GM23338 (cell line): ENCODE data around the gene RAB3GAP2. TPM values are rescaled to one million over a fixed set of nuclear protein-coding genes. Genes with fewer than 3 reads are reported as not detected.

Experiments
- ATAC-seq: fragments of 200-7000 bp; cut with Tn5 transposase; 3 replicates; pipeline ENCODE4 v1.9.1; 2020
- DNase-seq: peaks from one replicate; pipeline ENCODE4 v3.0.0-alpha.2; 2015; ENCODE audit warnings: low spot score
- H2AFZ ChIP-seq: fragments of 200-600 bp; sonication (generic); 2 replicates; pipeline ENCODE4 v1.8.0; 2016; ENCODE audit warnings: antibody characterized with exemption, mild to moderate bottlenecking, moderate library complexity
- H3F3A ChIP-seq: fragments of 200-600 bp; sonication (generic); replicated peaks from 2 replicates; pipeline ENCODE4 v1.8.0; 2017; ENCODE audit warnings: antibody characterized with exemption, mixed run types, low read depth
- H3K27ac ChIP-seq: fragments of 200-600 bp; sonication (generic); 2 replicates; pipeline ENCODE4 v1.6.1; 2016; ENCODE audit warnings: low read depth
- H3K27me3 ChIP-seq: fragments of 200-600 bp; sonication (generic); 2 replicates; pipeline ENCODE4 v1.8.0; 2016; ENCODE audit warnings: mild to moderate bottlenecking, mixed run types, moderate library complexity; ENCODE audit not compliant: insufficient read depth
- H3K36me3 ChIP-seq: fragments of 200-600 bp; sonication (generic); 2 replicates; pipeline ENCODE4 v1.8.0; 2016; ENCODE audit warnings: mild to moderate bottlenecking; ENCODE audit not compliant: insufficient read depth
- H3K4me1 ChIP-seq: fragments of 200-600 bp; sonication (generic); 2 replicates; pipeline ENCODE4 v1.8.0; 2016; ENCODE audit warnings: mild to moderate bottlenecking, moderate library complexity; ENCODE audit not compliant: insufficient read depth
- H3K4me2 ChIP-seq: fragments of 200-600 bp; sonication (generic); 2 replicates; pipeline ENCODE4 v1.7.1; 2017; ENCODE audit warnings: mixed run types
- H3K4me3 ChIP-seq: fragments of 200-600 bp; sonication (generic); 2 replicates; pipeline ENCODE4 v1.6.1; 2016; ENCODE audit warnings: mixed run types
- H3K79me2 ChIP-seq: fragments of 200-600 bp; sonication (generic); replicated peaks from 2 replicates; pipeline ENCODE4 v1.8.0; 2017; ENCODE audit warnings: mild to moderate bottlenecking; ENCODE audit not compliant: insufficient read depth
- H3K9me2 ChIP-seq: fragments of 200-600 bp; sonication (generic); 2 replicates; pipeline ENCODE4 v1.8.0; 2017; ENCODE audit not compliant: insufficient read depth
- H4K20me1 ChIP-seq: fragments of 200-600 bp; sonication (generic); replicated peaks from 2 replicates; pipeline ENCODE4 v1.8.0; 2017; ENCODE audit warnings: mild to moderate bottlenecking; ENCODE audit not compliant: insufficient read depth
- H3K27ac Mint-ChIP-seq: 2 replicates; pipeline ENCODE4 v1.8.0; 2020; ENCODE audit warnings: inconsistent platforms, mild to moderate bottlenecking, moderate library complexity, mixed read lengths
- H3K27me3 Mint-ChIP-seq: 3 replicates; pipeline ENCODE4 v1.8.0; 2022; ENCODE audit warnings: low read depth, mild to moderate bottlenecking, moderate library complexity, mixed read lengths, inconsistent platforms; ENCODE audit not compliant: insufficient read depth, poor library complexity
- H3K36me3 Mint-ChIP-seq: 3 replicates; pipeline ENCODE4 v1.8.0; 2021; ENCODE audit warnings: low read depth, mild to moderate bottlenecking, inconsistent platforms, moderate library complexity, mixed read lengths
- H3K4me1 Mint-ChIP-seq: 3 replicates; pipeline ENCODE4 v1.8.0; 2020; ENCODE audit warnings: mild to moderate bottlenecking, inconsistent platforms, mixed read lengths
- H3K4me3 Mint-ChIP-seq: 3 replicates; pipeline ENCODE4 v1.8.0; 2021; ENCODE audit warnings: moderate library complexity, mild to moderate bottlenecking, inconsistent platforms, mixed read lengths
- H3K9me3 Mint-ChIP-seq: 3 replicates; pipeline ENCODE4 v1.8.0; 2020; ENCODE audit warnings: moderate library complexity, mild to moderate bottlenecking, inconsistent platforms, mixed read lengths
- CREB1 ChIP-seq: fragments of 250-450 bp; sonication (Bioruptor Pico); IDR thresholded peaks from 2 replicates; pipeline ENCODE4 v1.5.0; 2020; ENCODE audit warnings: low read depth, mild to moderate bottlenecking, moderate library complexity
- ETS1 ChIP-seq: IDR thresholded peaks from 2 replicates; pipeline ENCODE4 v1.6.1; 2016; ENCODE audit warnings: antibody characterized with exemption
- EZH2 ChIP-seq: fragments of 200-600 bp; sonication (generic); IDR thresholded peaks from one replicate; pipeline ENCODE4 v1.8.0; 2017; ENCODE audit warnings: antibody characterized with exemption, mild to moderate bottlenecking, low read depth; ENCODE audit not compliant: unreplicated experiment
- EZH2phosphoT487 ChIP-seq: fragments of 200-600 bp; sonication (generic); IDR thresholded peaks from one replicate; pipeline ENCODE4 v1.8.1; 2018; ENCODE audit warnings: antibody characterized with exemption; ENCODE audit not compliant: unreplicated experiment
- JUNB ChIP-seq: IDR thresholded peaks from one replicate; pipeline ENCODE4 v1.6.1; 2016; ENCODE audit warnings: antibody characterized with exemption; ENCODE audit not compliant: unreplicated experiment
- NANOG ChIP-seq: IDR thresholded peaks from 2 replicates; pipeline ENCODE4 v1.6.1; 2016; ENCODE audit warnings: antibody characterized with exemption, borderline replicate concordance
- POLR2AphosphoS5 ChIP-seq: IDR thresholded peaks from 2 replicates; pipeline ENCODE4 v1.6.1; 2016; ENCODE audit warnings: antibody characterized with exemption, low read depth
- STAT1 ChIP-seq: IDR thresholded peaks from one replicate; pipeline ENCODE4 v1.6.1; 2016; ENCODE audit warnings: antibody characterized with exemption; ENCODE audit not compliant: unreplicated experiment
- ZNF114 ChIP-seq: fragments of 250-450 bp; sonication (Bioruptor Pico); IDR thresholded peaks from 2 replicates; pipeline ENCODE4 v1.5.0; 2020; ENCODE audit warnings: mild to moderate bottlenecking, moderate library complexity
- ZNF331 ChIP-seq: fragments of 250-450 bp; sonication (Bioruptor Pico); IDR thresholded peaks from 2 replicates; pipeline ENCODE4 v1.5.0; 2020; ENCODE audit warnings: low read depth, mild to moderate bottlenecking, moderate library complexity
- polyA plus RNA-seq: library from polyadenylated mRNA; unstranded; fragments of >200 nt; fragmentation: Nextera tagmentation; extraction: Ambion mirVana; gene quantifications from 2 replicates; pipeline ENCODE4 v1.2.1, GENCODE V29; 2016
- total RNA-seq: library from RNA; depleted of rRNA; stranded (reverse); fragments of >200 nt; shearing (Covaris generic); gene quantifications from 2 replicates; pipeline ENCODE4 v1.2.3, GENCODE V29; 2014
- TF ChIP-seq, protein P1 (sequence below): IDR thresholded peaks from one replicate; pipeline ENCODE4 v1.6.1; 2018; ENCODE audit warnings: antibody characterized with exemption; ENCODE audit not compliant: unreplicated experiment
- TF ChIP-seq, protein P2 (sequence below), 2 experiments: fragments of 200-600 bp in 1 of 2; sonication (generic) in 1 of 2; conservative IDR thresholded peaks; 2 replicates each; pipeline versions ENCODE4 v1.5.1 to v1.6.1; 2016 to 2017; ENCODE audit warnings: antibody characterized with exemption in 2 of 2, low read depth in 2 of 2, mild to moderate bottlenecking in 2 of 2, moderate library complexity in 1 of 2

Gene RAB3GAP2
- total and polyA plus RNA-seq, 2 experiments from 2014 or later = 19.4 to 44.6 TPM

GRCh38 chr1:220316305-220316704, 44.1 kb upstream of the RAB3GAP2 start (continued):
- TF ChIP-seq EZH2 (no peak), ETS1 (no peak), CREB1 (CRISPR knock-in tag) (no peak), POLR2AphosphoS5 (no peak), ZNF331 (CRISPR knock-in tag) (no peak), STAT1 (no peak), NANOG (no peak), ZNF114 (no peak), JUNB (no peak)
- TF ChIP-seq, protein P1, sequence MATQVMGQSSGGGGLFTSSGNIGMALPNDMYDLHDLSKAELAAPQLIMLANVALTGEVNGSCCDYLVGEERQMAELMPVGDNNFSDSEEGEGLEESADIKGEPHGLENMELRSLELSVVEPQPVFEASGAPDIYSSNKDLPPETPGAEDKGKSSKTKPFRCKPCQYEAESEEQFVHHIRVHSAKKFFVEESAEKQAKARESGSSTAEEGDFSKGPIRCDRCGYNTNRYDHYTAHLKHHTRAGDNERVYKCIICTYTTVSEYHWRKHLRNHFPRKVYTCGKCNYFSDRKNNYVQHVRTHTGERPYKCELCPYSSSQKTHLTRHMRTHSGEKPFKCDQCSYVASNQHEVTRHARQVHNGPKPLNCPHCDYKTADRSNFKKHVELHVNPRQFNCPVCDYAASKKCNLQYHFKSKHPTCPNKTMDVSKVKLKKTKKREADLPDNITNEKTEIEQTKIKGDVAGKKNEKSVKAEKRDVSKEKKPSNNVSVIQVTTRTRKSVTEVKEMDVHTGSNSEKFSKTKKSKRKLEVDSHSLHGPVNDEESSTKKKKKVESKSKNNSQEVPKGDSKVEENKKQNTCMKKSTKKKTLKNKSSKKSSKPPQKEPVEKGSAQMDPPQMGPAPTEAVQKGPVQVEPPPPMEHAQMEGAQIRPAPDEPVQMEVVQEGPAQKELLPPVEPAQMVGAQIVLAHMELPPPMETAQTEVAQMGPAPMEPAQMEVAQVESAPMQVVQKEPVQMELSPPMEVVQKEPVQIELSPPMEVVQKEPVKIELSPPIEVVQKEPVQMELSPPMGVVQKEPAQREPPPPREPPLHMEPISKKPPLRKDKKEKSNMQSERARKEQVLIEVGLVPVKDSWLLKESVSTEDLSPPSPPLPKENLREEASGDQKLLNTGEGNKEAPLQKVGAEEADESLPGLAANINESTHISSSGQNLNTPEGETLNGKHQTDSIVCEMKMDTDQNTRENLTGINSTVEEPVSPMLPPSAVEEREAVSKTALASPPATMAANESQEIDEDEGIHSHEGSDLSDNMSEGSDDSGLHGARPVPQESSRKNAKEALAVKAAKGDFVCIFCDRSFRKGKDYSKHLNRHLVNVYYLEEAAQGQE = no peak

GRCh38 chr1:220315070-220315839, 43.0 kb upstream of the RAB3GAP2 start:
- no peak for TF ChIP-seq ETS1
- no peak for TF ChIP-seq EZH2phosphoT487
- TF ChIP-seq, protein P2, sequence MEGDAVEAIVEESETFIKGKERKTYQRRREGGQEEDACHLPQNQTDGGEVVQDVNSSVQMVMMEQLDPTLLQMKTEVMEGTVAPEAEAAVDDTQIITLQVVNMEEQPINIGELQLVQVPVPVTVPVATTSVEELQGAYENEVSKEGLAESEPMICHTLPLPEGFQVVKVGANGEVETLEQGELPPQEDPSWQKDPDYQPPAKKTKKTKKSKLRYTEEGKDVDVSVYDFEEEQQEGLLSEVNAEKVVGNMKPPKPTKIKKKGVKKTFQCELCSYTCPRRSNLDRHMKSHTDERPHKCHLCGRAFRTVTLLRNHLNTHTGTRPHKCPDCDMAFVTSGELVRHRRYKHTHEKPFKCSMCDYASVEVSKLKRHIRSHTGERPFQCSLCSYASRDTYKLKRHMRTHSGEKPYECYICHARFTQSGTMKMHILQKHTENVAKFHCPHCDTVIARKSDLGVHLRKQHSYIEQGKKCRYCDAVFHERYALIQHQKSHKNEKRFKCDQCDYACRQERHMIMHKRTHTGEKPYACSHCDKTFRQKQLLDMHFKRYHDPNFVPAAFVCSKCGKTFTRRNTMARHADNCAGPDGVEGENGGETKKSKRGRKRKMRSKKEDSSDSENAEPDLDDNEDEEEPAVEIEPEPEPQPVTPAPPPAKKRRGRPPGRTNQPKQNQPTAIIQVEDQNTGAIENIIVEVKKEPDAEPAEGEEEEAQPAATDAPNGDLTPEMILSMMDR (conservative IDR thresholded peaks at IDR 0.05; ENCODE audit: low read depth in 2 of 2) = no peak
- no peak for TF ChIP-seq EZH2
- no peak for TF ChIP-seq POLR2AphosphoS5
- no peak for TF ChIP-seq NANOG
- no peak for TF ChIP-seq ZNF114

More at GRCh38 chr1:220315070-220315839, 43.0 kb upstream of the RAB3GAP2 start:
- no peak overlapping the region for H3K4me2 ChIP-seq
- H4K20me1 ChIP-seq = no peaks in the 10 kb centered on the region
- no peaks in the 10 kb centered on the region; the same call in 2 of the 3 replicates for H3K9me3 Mint-ChIP-seq
- H3K9me2 ChIP-seq = peaks cover 23% of the 10 kb centered on the region
- H3F3A ChIP-seq = no peaks in the 10 kb centered on the region
- H3K4me1 ChIP-seq = no peaks in the 10 kb centered on the region
- H3K4me3 Mint-ChIP-seq = no peak overlapping the region
- no peak overlapping the region for H3K4me3 ChIP-seq
- no peak overlapping the region for H3K27ac Mint-ChIP-seq
- no peak overlapping the region for H3K27ac ChIP-seq
- H3K36me3 Mint-ChIP-seq = no peaks in the 10 kb centered on the region
- no peak overlapping the region for H2AFZ ChIP-seq
- peaks cover 2% of the 10 kb centered on the region for H3K27me3 Mint-ChIP-seq
- peaks cover 5% of the 10 kb centered on the region; the same call in 1 of the 3 replicates for H3K4me1 Mint-ChIP-seq
- H3K36me3 ChIP-seq = no peaks in the 10 kb centered on the region
- no peaks in the 10 kb centered on the region for H3K79me2 ChIP-seq
- DNase-seq (no peak), ATAC-seq (no peak)
- H3K27me3 ChIP-seq = no peaks in the 10 kb centered on the region
